GM21526 (cell line): ENCODE results near the gene PIAS2.

Experiments used
- ATAC-seq: cut with Tn5 transposase; IDR thresholded peaks from one replicate; pipeline ENCODE4 v1.9.1; 2021; ENCODE audit warnings: moderate library complexity; ENCODE audit not compliant: unreplicated experiment, low FRiP score

Gene PIAS2

DNA sequence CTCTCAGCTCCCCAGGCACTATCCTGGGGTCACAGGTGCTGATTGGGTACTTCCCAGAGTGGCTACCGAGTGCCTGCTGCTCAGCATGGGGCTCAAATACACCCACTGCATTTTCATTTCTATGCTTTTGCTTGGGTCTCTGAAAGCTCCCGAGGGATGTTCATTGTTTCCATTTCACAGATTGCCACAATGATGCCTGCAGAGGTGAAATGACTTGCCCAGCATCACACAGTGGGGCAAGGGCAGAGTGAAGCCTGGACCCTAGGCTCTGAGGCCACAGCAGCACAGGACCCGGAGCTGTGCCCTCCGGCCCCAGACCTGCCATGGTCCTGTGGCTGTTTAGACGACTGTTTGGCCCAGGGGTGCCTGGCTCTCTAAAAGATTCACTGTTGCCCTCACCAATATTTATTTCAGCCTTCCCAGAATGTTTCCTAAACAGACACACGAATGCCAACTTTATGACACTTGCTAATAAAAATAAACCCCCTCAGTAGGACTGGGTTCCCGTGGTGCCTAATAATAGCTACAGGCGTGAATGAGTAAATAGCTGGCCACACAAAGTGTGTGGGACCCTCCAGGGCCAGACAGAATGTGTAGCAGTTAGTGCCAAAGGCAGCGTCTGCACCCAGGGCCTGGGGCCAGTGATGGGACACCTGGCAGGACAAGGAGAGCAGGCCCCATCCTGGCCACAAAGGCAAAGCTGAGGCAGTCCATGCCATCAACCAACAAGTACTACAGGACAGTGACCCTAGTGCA is 149.0 kb downstream of the PIAS2 start:
- no peak for ATAC-seq

DNA sequence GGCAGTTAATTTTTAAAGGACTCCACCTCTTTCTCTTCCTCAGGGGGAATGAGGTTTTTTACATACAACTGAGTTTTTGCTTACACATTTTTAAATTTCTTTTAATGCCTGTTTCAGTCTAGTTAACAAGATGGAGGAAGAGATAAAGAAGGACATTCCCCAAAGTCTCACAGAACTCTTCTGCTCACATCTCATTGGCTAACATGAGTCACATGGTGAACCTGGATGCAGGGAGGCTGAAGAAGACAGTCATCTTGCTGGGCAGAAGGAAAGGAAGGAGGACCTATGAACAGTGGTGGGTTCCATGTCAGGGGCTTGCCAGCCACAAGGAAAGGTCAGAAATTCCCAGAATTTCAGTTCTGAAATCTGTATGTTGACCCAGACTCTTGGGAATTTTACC is 150.1 kb downstream of the PIAS2 start:
- ATAC-seq = no peak

DNA sequence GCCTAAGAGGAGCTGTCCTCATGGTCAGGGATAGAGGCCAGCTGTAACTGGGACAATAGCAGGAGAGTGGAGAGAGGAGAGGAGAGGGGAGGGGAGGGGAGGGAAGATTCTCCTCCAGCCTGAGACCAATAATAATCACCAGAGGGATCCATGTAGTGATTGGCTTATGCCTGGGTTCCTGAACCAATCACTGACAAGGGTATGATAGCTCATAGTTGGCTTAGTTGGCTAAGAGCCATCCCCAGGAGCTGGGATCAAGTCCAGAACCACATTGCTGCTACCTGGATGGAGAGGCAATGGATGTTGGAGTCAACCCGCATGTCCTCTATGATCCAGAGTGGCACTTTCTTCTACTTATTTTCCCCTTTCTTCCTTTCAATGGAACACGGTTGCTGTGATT is 152.7 kb downstream of the PIAS2 start:
- ATAC-seq = no peak

DNA sequence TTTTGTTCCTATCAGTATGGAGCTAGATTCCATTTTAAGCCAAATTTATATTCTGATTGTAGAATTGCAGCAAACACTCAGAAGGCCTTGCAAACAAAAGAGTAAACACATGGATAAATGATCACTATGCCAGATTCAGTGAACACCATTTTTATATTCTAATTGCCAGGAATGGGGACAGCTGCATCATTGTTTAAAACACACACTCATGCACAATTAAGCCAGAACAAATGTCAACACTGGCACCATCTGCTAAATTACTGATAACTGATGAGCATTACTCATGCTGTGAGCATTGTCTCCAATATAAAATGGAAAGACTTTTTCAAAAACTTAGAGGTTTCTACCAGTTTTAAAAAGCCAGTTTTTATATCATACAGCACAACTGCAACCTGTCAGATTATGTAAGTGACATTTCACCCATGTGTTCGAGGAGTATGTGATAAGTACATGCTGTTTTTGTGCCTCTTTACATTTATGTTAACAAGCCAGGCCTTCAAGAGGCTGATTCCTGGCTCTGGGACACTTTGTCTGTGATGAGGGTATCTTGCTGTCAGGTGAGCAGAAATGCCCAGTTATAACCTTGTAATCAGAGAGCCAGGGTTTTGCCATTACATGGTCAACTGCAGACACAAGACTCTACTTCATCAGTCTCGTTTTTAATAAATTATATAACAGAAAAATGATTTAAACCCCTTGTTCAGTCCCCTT is 156.1 kb downstream of the PIAS2 start:
- no peak for ATAC-seq

DNA sequence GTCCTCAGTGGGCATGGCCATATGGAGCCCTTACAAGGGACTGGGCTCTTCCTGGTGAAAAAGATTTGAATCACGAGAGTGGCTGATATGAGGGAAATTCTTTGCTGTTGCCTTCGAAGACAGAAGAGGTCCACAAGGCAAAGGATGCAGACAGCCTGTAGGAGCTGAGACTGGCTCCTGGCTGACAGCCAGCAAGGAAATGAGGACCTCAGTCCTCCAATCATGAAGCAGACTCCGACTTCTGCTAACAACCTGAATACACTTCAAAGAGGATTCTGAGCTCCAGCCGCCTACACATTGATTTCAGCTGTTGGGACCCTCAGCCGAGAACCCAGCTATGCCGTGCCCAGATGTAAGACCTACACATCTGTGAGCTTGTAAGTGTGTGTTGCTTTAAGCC is 157.4 kb downstream of the PIAS2 start:
- ATAC-seq = no peak

DNA sequence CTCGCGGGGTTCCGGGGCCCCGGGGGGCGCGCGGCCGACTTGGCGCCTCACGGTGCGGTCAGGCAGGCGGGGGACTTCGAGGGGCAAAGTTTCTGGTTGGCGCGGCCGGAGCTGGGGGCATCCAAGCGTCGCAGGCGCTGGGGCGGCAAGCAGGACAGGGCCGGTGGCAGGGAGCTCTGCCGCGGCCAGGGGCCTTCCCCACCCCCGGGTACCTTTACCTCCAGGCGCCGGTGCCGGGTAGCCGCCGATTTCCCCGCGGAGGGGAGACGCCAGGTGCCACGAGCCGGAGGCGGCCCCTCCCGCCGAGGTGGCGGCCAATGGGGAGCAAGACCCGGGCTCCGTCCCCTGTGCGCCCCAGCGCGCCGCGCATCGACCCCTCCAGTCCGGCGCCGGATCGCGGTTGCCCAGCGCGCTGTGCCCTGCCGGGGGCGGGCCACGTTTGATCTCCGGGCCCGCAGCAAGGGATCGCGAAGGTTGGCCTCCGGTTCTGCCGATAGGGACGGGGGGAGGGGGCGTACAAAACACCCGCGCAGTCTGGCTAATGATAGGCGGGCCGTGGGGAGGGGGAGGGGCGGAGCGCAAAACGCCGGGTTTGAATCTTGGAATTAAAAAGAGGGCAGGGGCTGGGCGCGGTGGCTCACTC is 160.6 kb downstream of the PIAS2 start, which contains the start of gene ST8SIA5:
ST8SIA5 (minus strand) TSS at position 495 of the 643 bp plus-strand sequence. CDS start 545 bp downstream, outside the sequence.
- ATAC-seq = no peak

DNA sequence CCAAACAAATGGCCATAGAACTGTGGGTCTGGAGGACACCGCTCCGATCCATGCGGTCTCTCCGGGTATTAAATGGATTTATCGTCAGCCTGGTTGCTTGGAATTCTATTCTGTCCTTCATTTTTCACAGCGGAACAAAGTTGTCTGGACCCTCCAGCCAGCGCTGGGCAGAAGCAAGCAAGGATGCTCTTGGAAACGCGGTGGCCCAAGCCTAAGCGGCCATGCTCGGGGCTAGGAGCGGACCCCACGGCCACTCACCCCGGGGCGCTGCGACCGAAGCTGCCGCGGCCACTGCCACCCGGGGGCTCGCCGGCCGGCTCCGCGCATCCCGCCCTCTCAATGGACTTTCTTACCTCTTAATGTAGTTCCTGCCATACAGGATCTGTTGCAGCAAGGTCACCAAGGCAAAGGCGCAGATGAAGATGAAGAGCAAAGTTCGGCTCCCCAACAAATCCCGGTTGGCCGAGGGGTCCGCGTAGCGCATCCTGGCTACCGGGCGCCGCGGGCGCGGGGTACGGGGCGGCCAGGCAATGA is 161.2 kb downstream of the PIAS2 start:
- no peak for ATAC-seq

DNA sequence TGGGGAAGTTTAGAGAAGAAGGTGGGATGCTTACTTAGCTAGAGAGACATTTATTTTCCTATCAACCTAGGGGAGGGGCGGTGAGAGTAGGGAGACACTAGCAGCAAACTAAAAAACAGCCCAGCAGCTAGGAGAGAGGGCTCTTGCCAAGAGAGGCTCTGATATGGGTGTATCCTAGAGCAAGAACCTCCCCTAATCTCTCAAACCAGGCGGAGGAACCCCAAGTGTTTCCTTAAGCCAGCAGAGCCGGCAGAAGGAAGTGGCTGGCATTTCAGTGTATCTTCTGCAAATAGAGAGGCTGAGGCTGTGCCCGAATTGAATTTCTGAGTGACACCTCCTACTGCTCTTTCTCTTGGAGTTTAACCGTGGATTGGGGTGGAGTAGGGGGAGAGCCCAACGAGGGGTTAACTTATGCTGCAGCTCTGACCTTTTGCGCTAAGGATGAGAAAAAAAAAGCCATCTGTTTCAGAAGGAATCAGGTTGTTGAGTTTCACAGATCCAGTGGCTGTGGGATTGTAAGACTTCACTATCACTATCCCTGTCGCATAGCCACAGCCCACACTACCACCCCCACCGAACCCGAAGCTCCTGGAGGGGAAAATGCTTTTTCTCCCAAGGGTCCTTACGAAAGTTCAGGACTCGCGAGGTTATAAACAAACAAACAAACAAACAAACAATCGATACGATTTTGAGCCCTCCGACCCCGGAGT is 161.8 kb downstream of the PIAS2 start:
- ATAC-seq = no peak

DNA sequence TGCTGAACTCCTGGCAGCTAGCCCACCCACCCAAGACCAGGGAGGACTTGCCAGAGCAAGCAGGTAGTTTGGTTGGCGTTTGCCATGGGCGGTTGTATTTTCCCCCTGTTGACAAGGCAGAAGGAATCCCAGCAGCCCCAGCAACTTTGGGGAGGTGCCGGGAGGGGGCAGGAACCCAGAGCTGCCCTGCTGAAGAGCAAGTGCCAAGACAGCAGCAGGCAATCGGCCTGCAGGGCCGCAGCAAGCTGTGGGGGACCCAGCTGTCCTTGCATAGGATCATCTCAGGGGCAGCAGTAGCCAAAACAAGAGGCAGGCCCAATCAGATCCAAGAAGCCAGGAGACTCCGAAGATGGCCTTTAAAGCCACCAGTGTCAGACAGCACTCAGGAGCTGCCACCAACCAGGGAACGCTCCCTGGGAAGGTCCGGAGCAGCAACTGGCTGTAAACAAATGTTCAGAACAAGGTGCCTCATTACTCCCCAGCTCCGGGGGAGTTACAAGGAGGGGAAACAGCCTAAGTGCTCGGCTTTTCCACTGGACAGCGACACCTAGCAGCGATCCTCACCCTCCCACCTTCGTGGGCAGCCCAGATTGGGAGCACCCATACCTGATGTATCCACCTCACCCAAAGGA is 162.5 kb downstream of the PIAS2 start:
- no peak for ATAC-seq

DNA sequence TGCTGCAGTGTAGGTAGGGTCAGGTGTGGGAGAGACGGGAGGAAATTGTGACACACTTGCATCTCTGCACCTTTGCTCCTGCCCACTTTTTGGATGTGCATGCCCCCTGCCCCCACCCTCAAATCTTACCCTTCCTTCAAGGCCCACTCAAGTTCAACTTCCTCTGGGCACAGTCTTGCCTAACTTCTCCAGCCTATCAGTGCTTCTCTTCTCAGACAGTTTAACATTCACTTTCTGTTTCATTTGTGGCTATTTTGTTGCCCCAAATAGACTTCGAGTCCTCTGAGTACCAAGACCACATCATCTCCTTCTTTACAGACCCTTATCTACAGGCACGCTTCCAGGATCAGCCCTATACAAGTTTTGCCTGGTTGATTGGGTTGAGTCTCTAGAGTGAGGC is 163.1 kb downstream of the PIAS2 start:
- ATAC-seq = peak; percentile 65
